Lower leg skin (tissue), 3 donors: ENCODE results near the gene NUDT9.

Source experiments
- POLR2A ChIP-seq, 2 donors: fragments of 450-650 bp; IDR thresholded peaks; one replicate each; pipeline ENCODE4 v1.6.1; 2016 to 2017; ENCODE audit warnings: antibody characterized with exemption in 2 of 2, mild to moderate bottlenecking in 1 of 2, moderate library complexity in 1 of 2
- TF ChIP-seq, protein P1 (sequence below), 3 donors: fragments of 450-650 bp; IDR thresholded peaks; one replicate each; pipeline ENCODE4 v1.5.1; 2016; ENCODE audit warnings: antibody characterized with exemption in 3 of 3, mild to moderate bottlenecking in 3 of 3, moderate library complexity in 2 of 3

DNA sequence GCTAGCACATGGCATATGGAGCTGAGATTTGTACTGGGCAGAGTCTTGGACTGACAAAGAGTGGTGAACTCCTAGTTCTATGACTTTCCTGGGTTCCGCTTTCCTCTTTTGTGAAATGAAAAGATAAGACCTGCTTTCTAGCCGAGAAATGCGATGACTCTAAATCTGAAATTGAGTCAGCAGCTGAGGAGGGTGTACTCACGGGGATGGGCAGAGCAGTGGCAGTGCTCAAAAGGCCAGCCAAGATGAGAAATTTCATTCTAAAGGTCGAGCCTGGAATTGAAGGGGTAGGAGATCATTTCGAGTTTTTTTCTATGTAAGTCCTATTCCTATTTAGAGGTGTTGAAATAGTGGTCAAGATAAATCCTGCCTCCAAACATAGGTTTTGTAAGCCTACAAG lies 47.0 kb downstream of the NUDT9 start:
- TF ChIP-seq, protein P1, sequence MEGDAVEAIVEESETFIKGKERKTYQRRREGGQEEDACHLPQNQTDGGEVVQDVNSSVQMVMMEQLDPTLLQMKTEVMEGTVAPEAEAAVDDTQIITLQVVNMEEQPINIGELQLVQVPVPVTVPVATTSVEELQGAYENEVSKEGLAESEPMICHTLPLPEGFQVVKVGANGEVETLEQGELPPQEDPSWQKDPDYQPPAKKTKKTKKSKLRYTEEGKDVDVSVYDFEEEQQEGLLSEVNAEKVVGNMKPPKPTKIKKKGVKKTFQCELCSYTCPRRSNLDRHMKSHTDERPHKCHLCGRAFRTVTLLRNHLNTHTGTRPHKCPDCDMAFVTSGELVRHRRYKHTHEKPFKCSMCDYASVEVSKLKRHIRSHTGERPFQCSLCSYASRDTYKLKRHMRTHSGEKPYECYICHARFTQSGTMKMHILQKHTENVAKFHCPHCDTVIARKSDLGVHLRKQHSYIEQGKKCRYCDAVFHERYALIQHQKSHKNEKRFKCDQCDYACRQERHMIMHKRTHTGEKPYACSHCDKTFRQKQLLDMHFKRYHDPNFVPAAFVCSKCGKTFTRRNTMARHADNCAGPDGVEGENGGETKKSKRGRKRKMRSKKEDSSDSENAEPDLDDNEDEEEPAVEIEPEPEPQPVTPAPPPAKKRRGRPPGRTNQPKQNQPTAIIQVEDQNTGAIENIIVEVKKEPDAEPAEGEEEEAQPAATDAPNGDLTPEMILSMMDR (IDR thresholded peaks at IDR 0.05): no peak
- no peak for TF ChIP-seq POLR2A (IDR thresholded peaks at IDR 0.05)
